ENCODE measurements around the gene LRRC46. TPM values are rescaled to one million over a fixed set of nuclear protein-coding genes. Genes with fewer than 3 reads are reported as not detected.

The LRRC46 gene
- total and polyA plus RNA-seq, 9 of the 15 experiments (the other 6 are each of a cell fraction or from before 2014, with no cell fraction given) = 0.39 to 1.4 (median 0.53) TPM; not detected in 1

DNA sequence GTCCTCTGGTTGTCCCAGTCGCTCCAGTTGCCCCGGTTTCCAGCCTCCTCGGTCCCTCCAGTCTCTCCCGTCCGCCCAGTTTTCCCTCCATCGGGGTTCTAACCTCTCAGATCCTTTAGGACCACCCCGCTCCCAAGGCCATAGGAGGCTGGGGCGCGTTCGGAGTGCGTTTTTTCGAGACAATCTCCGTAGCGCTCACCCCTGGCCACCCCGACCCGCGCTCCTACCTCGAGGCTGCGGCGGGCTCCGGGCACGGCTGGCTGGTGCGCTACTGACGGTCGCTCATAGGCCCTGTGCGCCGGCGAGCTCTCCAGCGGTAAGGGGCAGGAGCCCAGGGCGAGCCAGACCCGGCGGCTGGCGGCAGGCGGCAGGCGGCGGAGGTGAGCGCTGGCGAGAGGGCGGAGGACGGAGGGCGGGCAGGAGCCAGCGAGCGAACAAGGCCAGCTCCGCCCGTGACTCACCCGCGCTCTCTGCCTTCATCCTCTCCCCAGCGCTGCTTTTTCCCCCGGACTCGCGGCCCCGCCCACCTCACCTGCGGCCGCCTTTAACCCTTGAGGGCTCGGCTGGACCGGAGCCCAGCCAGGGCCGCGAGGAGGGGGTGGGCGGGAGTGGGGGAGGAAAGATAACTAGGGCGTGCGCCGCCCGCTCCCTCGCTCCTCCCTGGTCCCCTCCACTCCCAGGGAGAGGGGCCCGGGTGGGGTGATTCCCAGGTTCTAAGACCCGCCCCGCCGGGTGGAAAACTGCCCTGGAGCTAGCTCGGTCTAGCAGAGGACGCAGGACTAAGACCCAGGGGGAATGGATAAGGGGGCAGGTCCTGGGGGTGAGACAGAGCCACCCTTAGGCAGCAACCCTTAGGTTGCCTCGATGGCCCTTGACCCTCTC, 19.5 kb downstream of the LRRC46 start, which contains the start of gene SP6 (continued):
- TF ChIP-seq, protein P1, sequence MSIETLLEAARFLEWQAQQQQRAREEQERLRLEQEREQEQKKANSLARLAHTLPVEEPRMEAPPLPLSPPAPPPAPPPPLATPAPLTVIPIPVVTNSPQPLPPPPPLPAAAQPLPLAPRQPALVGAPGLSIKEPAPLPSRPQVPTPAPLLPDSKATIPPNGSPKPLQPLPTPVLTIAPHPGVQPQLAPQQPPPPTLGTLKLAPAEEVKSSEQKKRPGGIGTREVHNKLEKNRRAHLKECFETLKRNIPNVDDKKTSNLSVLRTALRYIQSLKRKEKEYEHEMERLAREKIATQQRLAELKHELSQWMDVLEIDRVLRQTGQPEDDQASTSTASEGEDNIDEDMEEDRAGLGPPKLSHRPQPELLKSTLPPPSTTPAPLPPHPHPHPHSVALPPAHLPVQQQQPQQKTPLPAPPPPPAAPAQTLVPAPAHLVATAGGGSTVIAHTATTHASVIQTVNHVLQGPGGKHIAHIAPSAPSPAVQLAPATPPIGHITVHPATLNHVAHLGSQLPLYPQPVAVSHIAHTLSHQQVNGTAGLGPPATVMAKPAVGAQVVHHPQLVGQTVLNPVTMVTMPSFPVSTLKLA (conservative IDR thresholded peaks at IDR 0.05) = peak in 1 of 2 experiments; percentile 51; a peak in 2 of 4 replicates
- TF ChIP-seq NCOR1 (IDR thresholded peaks at IDR 0.05) (no peak), NFXL1 (CRISPR knock-in tag; IDR thresholded peaks at IDR 0.05) (no peak), ZFPM2 (CRISPR knock-in tag; IDR thresholded peaks at IDR 0.05) (no peak), LCOR (CRISPR knock-in tag; IDR thresholded peaks at IDR 0.05) (no peak; the same call in 1 of the 2 replicates), XRCC4 (IDR thresholded peaks at IDR 0.05; ENCODE audit: extremely low read depth, insufficient read depth, insufficient read length) (no peak), KDM1A (IDR thresholded peaks at IDR 0.05) (0 out of 4 replicates have a peak, but pooled peaks of 1 of the 2 experiments have one; percentile 18), STAT5A (IDR thresholded peaks at IDR 0.05; ENCODE audit: borderline replicate concordance, low read length) (no peak), TEAD4 (IDR thresholded peaks at IDR 0.05; ENCODE audit: low read length) (no peak), TEAD4 (CRISPR knock-in tag; IDR thresholded peaks at IDR 0.05; ENCODE audit: borderline replicate concordance) (no peak), RFX7 (CRISPR knock-in tag; IDR thresholded peaks at IDR 0.05) (no peak), SAFB2 (IDR thresholded peaks at IDR 0.05; ENCODE audit: borderline replicate concordance, low read depth, low read length, severe bottlenecking) (no peak), FOS (IDR thresholded peaks at IDR 0.05; ENCODE audit: extremely low read depth, insufficient read length) (no peak), GTF2F1 (IDR thresholded peaks at IDR 0.05; ENCODE audit: low read depth, low read length) (0 out of 2 replicates have a peak, but pooled peaks have one; percentile 25), KDM2B (CRISPR knock-in tag; IDR thresholded peaks at IDR 0.05) (0 out of 2 replicates have a peak, but pooled peaks have one; percentile 10), CAMTA2 (CRISPR knock-in tag; conservative IDR thresholded peaks at IDR 0.05) (no peak), RUNX1 (IDR thresholded peaks at IDR 0.05; ENCODE audit: low read depth) (no peak), ZC3H4 (CRISPR knock-in tag; IDR thresholded peaks at IDR 0.05; ENCODE audit: borderline replicate concordance) (no peak), ZBTB8A (IDR thresholded peaks at IDR 0.05; ENCODE audit: partially characterized antibody) (no peak)
- TF ChIP-seq, protein P2, sequence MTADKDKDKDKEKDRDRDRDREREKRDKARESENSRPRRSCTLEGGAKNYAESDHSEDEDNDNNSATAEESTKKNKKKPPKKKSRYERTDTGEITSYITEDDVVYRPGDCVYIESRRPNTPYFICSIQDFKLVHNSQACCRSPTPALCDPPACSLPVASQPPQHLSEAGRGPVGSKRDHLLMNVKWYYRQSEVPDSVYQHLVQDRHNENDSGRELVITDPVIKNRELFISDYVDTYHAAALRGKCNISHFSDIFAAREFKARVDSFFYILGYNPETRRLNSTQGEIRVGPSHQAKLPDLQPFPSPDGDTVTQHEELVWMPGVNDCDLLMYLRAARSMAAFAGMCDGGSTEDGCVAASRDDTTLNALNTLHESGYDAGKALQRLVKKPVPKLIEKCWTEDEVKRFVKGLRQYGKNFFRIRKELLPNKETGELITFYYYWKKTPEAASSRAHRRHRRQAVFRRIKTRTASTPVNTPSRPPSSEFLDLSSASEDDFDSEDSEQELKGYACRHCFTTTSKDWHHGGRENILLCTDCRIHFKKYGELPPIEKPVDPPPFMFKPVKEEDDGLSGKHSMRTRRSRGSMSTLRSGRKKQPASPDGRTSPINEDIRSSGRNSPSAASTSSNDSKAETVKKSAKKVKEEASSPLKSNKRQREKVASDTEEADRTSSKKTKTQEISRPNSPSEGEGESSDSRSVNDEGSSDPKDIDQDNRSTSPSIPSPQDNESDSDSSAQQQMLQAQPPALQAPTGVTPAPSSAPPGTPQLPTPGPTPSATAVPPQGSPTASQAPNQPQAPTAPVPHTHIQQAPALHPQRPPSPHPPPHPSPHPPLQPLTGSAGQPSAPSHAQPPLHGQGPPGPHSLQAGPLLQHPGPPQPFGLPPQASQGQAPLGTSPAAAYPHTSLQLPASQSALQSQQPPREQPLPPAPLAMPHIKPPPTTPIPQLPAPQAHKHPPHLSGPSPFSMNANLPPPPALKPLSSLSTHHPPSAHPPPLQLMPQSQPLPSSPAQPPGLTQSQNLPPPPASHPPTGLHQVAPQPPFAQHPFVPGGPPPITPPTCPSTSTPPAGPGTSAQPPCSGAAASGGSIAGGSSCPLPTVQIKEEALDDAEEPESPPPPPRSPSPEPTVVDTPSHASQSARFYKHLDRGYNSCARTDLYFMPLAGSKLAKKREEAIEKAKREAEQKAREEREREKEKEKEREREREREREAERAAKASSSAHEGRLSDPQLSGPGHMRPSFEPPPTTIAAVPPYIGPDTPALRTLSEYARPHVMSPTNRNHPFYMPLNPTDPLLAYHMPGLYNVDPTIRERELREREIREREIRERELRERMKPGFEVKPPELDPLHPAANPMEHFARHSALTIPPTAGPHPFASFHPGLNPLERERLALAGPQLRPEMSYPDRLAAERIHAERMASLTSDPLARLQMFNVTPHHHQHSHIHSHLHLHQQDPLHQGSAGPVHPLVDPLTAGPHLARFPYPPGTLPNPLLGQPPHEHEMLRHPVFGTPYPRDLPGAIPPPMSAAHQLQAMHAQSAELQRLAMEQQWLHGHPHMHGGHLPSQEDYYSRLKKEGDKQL (CRISPR knock-in tag; IDR thresholded peaks at IDR 0.05; ENCODE audit: borderline replicate concordance) = no peak
- TF ChIP-seq, protein P3, sequence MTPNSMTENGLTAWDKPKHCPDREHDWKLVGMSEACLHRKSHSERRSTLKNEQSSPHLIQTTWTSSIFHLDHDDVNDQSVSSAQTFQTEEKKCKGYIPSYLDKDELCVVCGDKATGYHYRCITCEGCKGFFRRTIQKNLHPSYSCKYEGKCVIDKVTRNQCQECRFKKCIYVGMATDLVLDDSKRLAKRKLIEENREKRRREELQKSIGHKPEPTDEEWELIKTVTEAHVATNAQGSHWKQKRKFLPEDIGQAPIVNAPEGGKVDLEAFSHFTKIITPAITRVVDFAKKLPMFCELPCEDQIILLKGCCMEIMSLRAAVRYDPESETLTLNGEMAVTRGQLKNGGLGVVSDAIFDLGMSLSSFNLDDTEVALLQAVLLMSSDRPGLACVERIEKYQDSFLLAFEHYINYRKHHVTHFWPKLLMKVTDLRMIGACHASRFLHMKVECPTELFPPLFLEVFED (CRISPR knock-in tag; conservative IDR thresholded peaks at IDR 0.05) = no peak
